ENCODE data around the gene EEF2K. TPM values are rescaled to one million over a fixed set of nuclear protein-coding genes. Genes with fewer than 3 reads are reported as not detected.
"Not testable (repeated sequence)": the region's sequence is repeated elsewhere in the genome, so short reads cannot be mapped to it uniquely, and the experiment has no call there.

Gene EEF2K
- polyA plus RNA-seq, 3 donors = 12.2 to 15.3 (median 15.1) TPM

GRCh38 chr16:22207715-22208360, 1.8 kb downstream of the EEF2K start:
- no peak for DNase-seq

- DNase-seq = no peak
These were observed 4.2 kb downstream of the EEF2K start for GRCh38 chr16:22210285-22210684.

GRCh38 chr16:22210854-22211253, 4.8 kb downstream of the EEF2K start:
- no peak for DNase-seq

GRCh38 chr16:22213236-22213635, 7.2 kb downstream of the EEF2K start:
- DNase-seq = no peak

GRCh38 chr16:22213801-22214200, 7.7 kb downstream of the EEF2K start:
- no peak for DNase-seq

- no peak for DNase-seq
These were observed 8.3 kb downstream of the EEF2K start for GRCh38 chr16:22214402-22214801.

GRCh38 chr16:22214889-22215288, 8.8 kb downstream of the EEF2K start:
- DNase-seq = no peak

- DNase-seq = no peak
These were observed 10.2 kb downstream of the EEF2K start for GRCh38 chr16:22216191-22216831.

- DNase-seq = not testable (repeated sequence)
These were observed 10.8 kb downstream of the EEF2K start for GRCh38 chr16:22216832-22217225.

- DNase-seq = no peak
These were observed 12.0 kb downstream of the EEF2K start for GRCh38 chr16:22217890-22218730.

- DNase-seq = no peak
These were observed 13.5 kb downstream of the EEF2K start for GRCh38 chr16:22219389-22220068.

- no peak for DNase-seq
These were observed 14.0 kb downstream of the EEF2K start for GRCh38 chr16:22220069-22220440.

GRCh38 chr16:22220714-22221113, 14.6 kb downstream of the EEF2K start:
- DNase-seq = no peak

GRCh38 chr16:22222006-22222405, 15.9 kb downstream of the EEF2K start:
- no peak for DNase-seq

GRCh38 chr16:22222998-22223397, 16.9 kb downstream of the EEF2K start:
- DNase-seq = no peak

GRCh38 chr16:22225060-22225459, 19.0 kb downstream of the EEF2K start:
- no peak for DNase-seq

- DNase-seq = no peak
These were observed 23.8 kb downstream of the EEF2K start for GRCh38 chr16:22229889-22230288.

GRCh38 chr16:22232277-22233036, 26.4 kb downstream of the EEF2K start:
- DNase-seq = no peak

GRCh38 chr16:22233037-22233372, 26.9 kb downstream of the EEF2K start:
- no peak for DNase-seq

GRCh38 chr16:22235839-22236745, 30.0 kb downstream of the EEF2K start:
- no peak for DNase-seq
